Spleen (tissue), 11 donors: ENCODE results near the gene NDUFB7. TPM values are rescaled to one million over a fixed set of nuclear protein-coding genes. Genes with fewer than 3 reads are reported as not detected.

Experiments
- DNase-seq: peaks from one replicate; pipeline ENCODE4 v3.0.0-alpha.2; 2020
- H3K27ac ChIP-seq, 8 donors: fragments of 200-600 bp; sonication (generic) in 7 of 8; 1 replicate in 4 of 8; 2 replicates in 4 of 8; pipeline versions ENCODE4 v1.5.0 to v1.8.0; 2016 to 2021; ENCODE audit warnings: inconsistent platforms in 4 of 8, mild to moderate bottlenecking in 4 of 8, moderate library complexity in 1 of 8
- H3K27me3 ChIP-seq, 7 donors: fragments of 200-600 bp; sonication (generic) in 6 of 7; replicated peaks in 1 of 7; 1 replicate in 4 of 7; 2 replicates in 3 of 7; pipeline versions ENCODE4 v1.5.0 to v1.8.0; 2016 to 2021; ENCODE audit warnings: inconsistent platforms in 3 of 7, mild to moderate bottlenecking in 1 of 7
- H3K36me3 ChIP-seq, 6 donors: fragments of 200-600 bp; sonication (generic) in 5 of 6; 1 replicate in 4 of 6; 2 replicates in 2 of 6; pipeline versions ENCODE4 v1.5.0 to v1.8.0; 2016 to 2021; ENCODE audit warnings: inconsistent platforms in 2 of 6
- H3K4me1 ChIP-seq, 6 donors: fragments of 200-600 bp; sonication (generic) in 5 of 6; 1 replicate in 3 of 6; 2 replicates in 3 of 6; pipeline versions ENCODE4 v1.5.0 to v1.8.0; 2016 to 2021; ENCODE audit warnings: inconsistent platforms in 3 of 6
- H3K4me3 ChIP-seq, 8 donors: fragments of 200-600 bp; sonication (generic) in 7 of 8; 1 replicate in 4 of 8; 2 replicates in 4 of 8; pipeline versions ENCODE4 v1.5.0 to v1.8.0; 2016 to 2021; ENCODE audit warnings: inconsistent platforms in 4 of 8, mild to moderate bottlenecking in 4 of 8, moderate library complexity in 2 of 8
- H3K9me3 ChIP-seq, 8 donors: fragments of 200-600 bp; sonication (generic) in 7 of 8; 1 replicate in 4 of 8; 2 replicates in 4 of 8; pipeline versions ENCODE4 v1.5.0 to v1.8.0; 2016 to 2021; ENCODE audit warnings: inconsistent platforms in 4 of 8
- CTCF ChIP-seq, 11 experiments: fragments of 200-600 bp in 7 of 11; fragments of 450-650 bp in 4 of 11; sonication (generic) in 4 of 11; IDR thresholded peaks in 8 of 11; conservative IDR thresholded peaks in 3 of 11; 1 replicate in 7 of 11; 2 replicates in 4 of 11; pipeline versions ENCODE4 v1.4.0 to v1.8.0; 2016 to 2021; ENCODE audit warnings: antibody characterized with exemption in 11 of 11, inconsistent platforms in 4 of 11, mild to moderate bottlenecking in 1 of 11
- POLR2A ChIP-seq, 3 donors: fragments of 450-650 bp; IDR thresholded peaks; one replicate each; pipeline ENCODE4 v1.5.1; 2017; ENCODE audit warnings: antibody characterized with exemption in 3 of 3, mild to moderate bottlenecking in 1 of 3
- POLR2AphosphoS5 ChIP-seq, 3 donors: sonication (generic); formaldehyde crosslinking; IDR thresholded peaks; one replicate each; pipeline ENCODE4 v1.5.1; 2017; ENCODE audit warnings: antibody characterized with exemption in 3 of 3
- WGBS, 5 donors: extraction: QIAGEN DNeasy Blood & Tissue Kit in 3 of 5; methylation state at CpG; one replicate each; pipeline versions ENCODE4 v1.1.5 to v1.1.7; 2013 to 2018; 5-methylcytosine and 5-hydroxymethylcytosine counted together
- intact Hi-C: fragments of 100-400 bp; cut with DNase I; formaldehyde crosslinking; loops from one replicate; pipeline ENCODE4 v1.15.0; 2023; ENCODE audit warnings: low total_unique reads
- polyA plus RNA-seq, 3 donors: library from polyadenylated mRNA; stranded (reverse); fragments of 200-250 nt; gene quantifications; one replicate each; pipeline ENCODE4 v1.2.1, GENCODE V29; 2013
- total RNA-seq, 7 donors: library from RNA; depleted of rRNA in 3 of 7; stranded (reverse); fragments of >200 nt in 3 of 7; fragmentation: NEBNext Ultra II Directional in 4 of 7; extraction: Animal tissue kit (Norgen Biotek cat#: 25700) in 4 of 7; gene quantifications; one replicate each; pipeline versions ENCODE4 v1.1.0 to v1.2.1, GENCODE V29; 2016 to 2021
- donor health status: healthy with polysubstance abuse.
- donor health status: DM: no; HTN: no; CAD: no; lungs with moderate emphysema.
- donor health status: DM: no; HTN: no; CAD: no.
- donor health status: Bipolar disorder and iron deficiency.
- donor health status: healthy.
- donor health status: DM: no; HTN: no; CAD: no.
- donor health status: DM: yes; HTN: yes; CAD: no.

NDUFB7 gene
- total and polyA plus RNA-seq, 10 donors: 77.2 to 374 (median 152) TPM

DNA sequence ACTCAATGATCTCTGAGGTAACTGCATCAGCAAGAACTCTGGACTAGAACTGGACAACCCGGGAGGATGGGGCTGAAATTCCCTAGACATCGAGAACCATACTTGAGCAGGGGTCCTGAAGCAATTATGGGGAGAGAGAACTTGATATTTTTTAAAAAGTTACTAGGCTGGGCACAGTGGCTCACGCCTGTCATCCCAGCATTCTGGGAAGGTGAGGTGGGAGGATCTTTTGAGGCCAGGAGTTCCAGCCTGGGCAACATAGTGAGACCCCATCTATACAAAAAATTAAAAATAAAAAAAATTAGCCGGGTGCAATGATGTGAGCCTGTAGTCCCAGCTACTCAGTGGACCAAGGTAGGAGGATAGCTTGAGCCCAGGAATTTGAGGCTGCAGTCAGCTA lies 51.3 kb downstream of the NDUFB7 start:
- no peak overlapping the region for H3K4me3 ChIP-seq
- no peaks in the 10 kb centered on the region for H3K9me3 ChIP-seq
- TF ChIP-seq CTCF (IDR thresholded peaks at IDR 0.05 in 8 of 11, conservative IDR thresholded peaks at IDR 0.05 in 3 of 11) (no peak), POLR2A (IDR thresholded peaks at IDR 0.05) (no peak), POLR2AphosphoS5 (IDR thresholded peaks at IDR 0.05) (no peak)
- intact Hi-C loops: no loop called here
- peak overlapping the region in 7 of 8 donors; percentile 70 to 100 (median 99) for H3K27ac ChIP-seq
- 91 to 96% (median 93%) methylated on average over 4 of the region's 4 CpGs for WGBS, 5 donors
- H3K4me1 ChIP-seq: peaks cover 27 to 82% (median 48%) of the 10 kb centered on the region in 6 donors
- H3K36me3 ChIP-seq: peaks cover 0 to 13% (median 10%) of the 10 kb centered on the region in 6 donors
- H3K27me3 ChIP-seq: no peaks in the 10 kb centered on the region
- DNase-seq: no peak

DNA sequence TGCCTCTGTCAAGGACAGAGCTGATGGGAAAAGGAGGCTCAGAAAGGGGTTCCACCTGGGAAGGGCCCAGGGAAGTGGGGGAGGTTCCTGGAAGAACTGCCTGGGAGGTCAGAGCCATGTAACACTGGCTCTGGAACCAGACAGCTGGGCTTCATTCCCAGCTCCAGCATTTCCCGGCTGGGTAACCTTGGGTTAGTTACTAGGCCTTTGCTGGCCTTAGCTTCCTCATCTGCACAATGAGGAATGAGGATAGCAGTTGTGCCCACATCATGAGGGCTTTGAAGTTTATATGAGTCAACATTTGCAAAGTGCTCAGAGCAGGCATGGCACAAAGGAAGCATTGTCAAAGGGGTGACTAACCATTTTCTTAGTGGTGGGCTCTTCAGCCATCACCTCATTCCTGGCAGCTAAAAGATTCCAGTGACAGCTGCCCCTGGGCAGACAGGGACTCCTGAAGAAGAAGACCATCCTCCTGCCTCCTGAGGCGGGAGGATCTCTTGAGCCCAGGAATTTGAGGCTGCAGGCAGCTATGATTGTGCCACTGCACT lies 51.9 kb downstream of the NDUFB7 start:
- H3K27ac ChIP-seq: peak overlapping the region; percentile 6 to 100 (median 99)
- TF ChIP-seq POLR2AphosphoS5 (IDR thresholded peaks at IDR 0.05) (peak in 1 of 3 donors; percentile 38), POLR2A (IDR thresholded peaks at IDR 0.05) (no peak), CTCF (IDR thresholded peaks at IDR 0.05 in 8 of 11, conservative IDR thresholded peaks at IDR 0.05 in 3 of 11) (no peak)
- peaks cover 33 to 88% (median 54%) of the 10 kb centered on the region in 6 donors for H3K4me1 ChIP-seq
- no peaks in the 10 kb centered on the region for H3K9me3 ChIP-seq
- no peak overlapping the region for H3K4me3 ChIP-seq
- 66 to 78% (median 75%) methylated on average over 1 to 2 of the region's 2 CpGs for WGBS, 5 donors
- intact Hi-C loops: no loop called here
- H3K36me3 ChIP-seq: peaks cover 0 to 19% (median 16%) of the 10 kb centered on the region in 6 donors
- no peak for DNase-seq
- H3K27me3 ChIP-seq: no peaks in the 10 kb centered on the region

DNA sequence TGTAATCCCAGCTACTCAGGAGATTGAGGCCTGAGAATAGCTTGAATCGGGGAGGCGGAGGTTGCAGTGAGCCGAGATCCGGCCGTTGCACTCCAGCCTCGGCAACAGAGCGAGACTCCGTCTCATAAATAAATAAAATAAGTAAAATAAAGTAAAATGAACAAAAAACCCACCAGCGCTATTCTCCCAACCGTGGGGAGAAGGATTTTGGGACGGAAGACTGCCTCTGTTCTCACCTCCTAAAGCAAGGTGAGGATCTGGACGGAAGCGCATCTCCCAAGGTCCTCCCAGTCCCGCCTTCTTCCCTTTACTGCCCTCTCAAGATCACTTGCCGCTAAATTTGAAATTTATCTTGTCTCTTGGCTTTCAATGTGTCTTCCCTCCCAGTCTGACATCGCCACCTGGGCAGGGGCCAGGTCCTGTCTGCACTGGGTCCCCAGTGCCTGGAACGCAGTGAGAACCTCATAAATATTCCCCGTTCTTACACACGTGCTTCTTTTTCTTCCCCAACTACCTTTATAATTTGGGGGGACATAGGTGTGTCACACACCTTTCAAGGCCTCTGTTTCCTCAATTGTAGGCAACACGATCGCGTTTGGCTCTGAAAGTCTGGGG lies 52.5 kb downstream of the NDUFB7 start:
- peak overlapping the region in 2 of 8 donors; percentile 90 to 94 for H3K4me3 ChIP-seq
- peaks cover 39 to 88% (median 60%) of the 10 kb centered on the region in 6 donors for H3K4me1 ChIP-seq
- TF ChIP-seq POLR2AphosphoS5 (IDR thresholded peaks at IDR 0.05): no peak
- TF ChIP-seq CTCF (IDR thresholded peaks at IDR 0.05 in 8 of 11, conservative IDR thresholded peaks at IDR 0.05 in 3 of 11): no peak
- no peak for TF ChIP-seq POLR2A (IDR thresholded peaks at IDR 0.05)
- H3K27me3 ChIP-seq: no peaks in the 10 kb centered on the region
- intact Hi-C loops: no loop called here
- 91 to 94% (median 93%) methylated on average over 22 of the region's 22 CpGs for WGBS, 5 donors
- DNase-seq: no peak
- no peaks in the 10 kb centered on the region for H3K9me3 ChIP-seq
- H3K36me3 ChIP-seq: peaks cover 0 to 25% (median 21%) of the 10 kb centered on the region in 6 donors
- H3K27ac ChIP-seq: peak overlapping the region; percentile 96 to 100 (median 99)

GRCh38 chr19:14517840-14518505 lies 53.9 kb downstream of the NDUFB7 start, which contains the start of gene DNAJB1:
Gene DNAJB1 (minus strand): TSS chr19:14518397. CDS start chr19:14518349, 48 bp downstream.
- Histone ChIP-seq H3K9me3 (no peaks in the 10 kb centered on the region), H3K4me1 (peaks cover 44 to 88% (median 64%) of the 10 kb centered on the region in 6 donors), H3K27me3 (no peaks in the 10 kb centered on the region), H3K27ac (peak within 1 kb of the TSS; percentile 96 to 100 (median 99)), H3K4me3 (peak within 1 kb of the TSS; percentile 65 to 94 (median 86)), H3K36me3 (peaks cover 0 to 38% (median 29%) of the 10 kb centered on the region in 6 donors)
- intact Hi-C loops: no loop called here
- peak; percentile 96 for DNase-seq
- peak; percentile 96 to 99 (median 98) for TF ChIP-seq POLR2AphosphoS5 (IDR thresholded peaks at IDR 0.05)
- TF ChIP-seq CTCF (IDR thresholded peaks at IDR 0.05 in 8 of 11, conservative IDR thresholded peaks at IDR 0.05 in 3 of 11): peak in 3 of 11 experiments; percentile 21 to 26 (median 24)
- peak; percentile 91 to 98 (median 91) for TF ChIP-seq POLR2A (IDR thresholded peaks at IDR 0.05)
- WGBS, 5 donors: 0 to 1% (median 1%) methylated on average over 31 to 82 of the region's 82 CpGs
